H54 (cell line): ENCODE data around the gene HERC2.

Experiments
- DNase-seq: peaks from one replicate; pipeline ENCODE4 v3.0.0; 2011; ENCODE audit warnings: low spot score, mixed read lengths; ENCODE audit not compliant: insufficient read length
- FAIRE-seq: peaks from 3 replicates; lab custom pipeline; 2011; peaks lifted over from hg19 to GRCh38; lab: Jason Lieb, UNC
- POLR2A ChIP-seq: IDR thresholded peaks from 2 replicates; pipeline ENCODE4 v1.6.1; 2011; ENCODE audit warnings: low read depth, mild to moderate bottlenecking, low read length

HERC2 gene

GRCh38 chr15:28106294-28107110, 215.5 kb downstream of the HERC2 start:
- FAIRE-seq (no peak), DNase-seq (no peak)
- no peak for TF ChIP-seq POLR2A

- FAIRE-seq: no peak
- no peak for TF ChIP-seq POLR2A
- no peak for DNase-seq
These were observed 216.2 kb downstream of the HERC2 start for GRCh38 chr15:28105793-28106192.

GRCh38 chr15:28105224-28105791, 216.7 kb downstream of the HERC2 start:
- TF ChIP-seq POLR2A: no peak

GRCh38 chr15:28104326-28104725, 217.7 kb downstream of the HERC2 start:
- no peak for FAIRE-seq
- no peak for DNase-seq
- TF ChIP-seq POLR2A: no peak

More at GRCh38 chr15:28105224-28105791, 216.7 kb downstream of the HERC2 start:
- FAIRE-seq: no peak
- DNase-seq: no peak

- no peak for TF ChIP-seq POLR2A
- DNase-seq (no peak), FAIRE-seq (no peak)
These were observed 218.1 kb downstream of the HERC2 start for GRCh38 chr15:28103831-28104230.

- TF ChIP-seq POLR2A: no peak
- DNase-seq (no peak), FAIRE-seq (no peak)
These were observed 220.0 kb downstream of the HERC2 start for GRCh38 chr15:28101983-28102441.

GRCh38 chr15:28101201-28101600, 220.8 kb downstream of the HERC2 start:
- FAIRE-seq: no peak
- no peak for TF ChIP-seq POLR2A
- DNase-seq: no peak

GRCh38 chr15:28100516-28101195, 221.3 kb downstream of the HERC2 start:
- DNase-seq (no peak), FAIRE-seq (no peak)
- no peak for TF ChIP-seq POLR2A

- TF ChIP-seq POLR2A: no peak
- no peak for FAIRE-seq
- DNase-seq: no peak
These were observed 222.3 kb downstream of the HERC2 start for GRCh38 chr15:28099555-28100140.

GRCh38 chr15:28098766-28099554, 223.0 kb downstream of the HERC2 start, which contains the start of gene OCA2:
OCA2 (minus strand) TSS chr15:28099315; CDS start chr15:28081874, 17,441 bp downstream.
- no peak for TF ChIP-seq POLR2A
- DNase-seq: no peak
- FAIRE-seq: no peak

GRCh38 chr15:28098360-28098765, 223.6 kb downstream of the HERC2 start:
- no peak for FAIRE-seq
- no peak for TF ChIP-seq POLR2A

GRCh38 chr15:28097656-28098359, 224.2 kb downstream of the HERC2 start:
- no peak for TF ChIP-seq POLR2A
- no peak for FAIRE-seq
- DNase-seq: no peak

More at GRCh38 chr15:28098360-28098765, 223.6 kb downstream of the HERC2 start:
- no peak for DNase-seq
